Sciatic nerve (tissue), 2 donors: ENCODE results near the gene CST9. TPM values are rescaled to one million over a fixed set of nuclear protein-coding genes. Genes with fewer than 3 reads are reported as not detected.
"Not testable (repeated sequence)": the region's sequence is repeated elsewhere in the genome, so short reads cannot be mapped to it uniquely, and the experiment has no call there.

Source experiments
- ATAC-seq: fragments of 200-7000 bp; cut with Tn5 transposase; one replicate; pipeline ENCODE4 v1.9.1; 2020; ENCODE audit warnings: mild to moderate bottlenecking, moderate library complexity
- DNase-seq: peaks from one replicate; pipeline ENCODE4 v3.0.0-alpha.2; 2020; ENCODE audit warnings: low spot score
- intact Hi-C: fragments of 100-400 bp; cut with DNase I; formaldehyde crosslinking; loops from one replicate; pipeline ENCODE4 v1.14.2; 2022
- total RNA-seq: library from RNA; stranded (reverse); fragmentation: NEBNext Ultra II Directional; extraction: Animal tissue kit (Norgen Biotek cat#: 25700); gene quantifications from one replicate; pipeline ENCODE4 v1.2.1, GENCODE V29; 2021
- donor health status: DM: no; HTN: no; CAD: no.
- donor health status: DM: no; HTN: no; CAD: no.

CST9 gene
- total RNA-seq, 1 donor from 2014 or later = not detected

- ATAC-seq = no peak
- intact Hi-C loops = no loop called here
- DNase-seq = no peak
Observed at GRCh38 chr20:23602241-23602640, 3.5 kb downstream of the CST9 start.

GRCh38 chr20:23601715-23602114 is 4.0 kb downstream of the CST9 start:
- no peak for ATAC-seq
- intact Hi-C loops = no loop called here
- DNase-seq = no peak

GRCh38 chr20:23598481-23598880 is 7.2 kb downstream of the CST9 start:
- intact Hi-C loops = no loop called here
- ATAC-seq (no peak), DNase-seq (no peak)

GRCh38 chr20:23596579-23597250 is 9.0 kb downstream of the CST9 start:
- DNase-seq = no peak
- intact Hi-C loops = no loop called here

DNA sequence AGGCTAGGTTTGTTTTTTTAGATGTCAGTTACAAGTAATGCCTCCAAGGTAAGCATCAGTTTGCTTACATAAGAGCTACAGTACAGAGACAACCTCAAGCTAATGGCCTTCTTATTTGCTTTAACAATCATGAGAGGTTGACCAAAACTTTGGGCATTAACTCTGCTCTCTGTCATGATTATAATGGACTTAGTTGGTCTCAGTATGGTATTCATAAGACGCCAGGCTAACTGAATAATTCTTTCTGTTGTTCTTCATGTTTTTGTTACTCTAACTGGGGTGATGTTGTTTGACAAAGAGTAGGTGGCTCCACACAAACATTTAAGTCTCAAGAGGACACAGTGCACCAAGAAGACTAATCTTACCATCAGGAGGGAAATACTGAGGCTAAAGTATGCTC is 9.8 kb downstream of the CST9 start:
- ATAC-seq (no peak), DNase-seq (no peak)
- intact Hi-C loops = no loop called here

More at GRCh38 chr20:23596579-23597250, 9.0 kb downstream of the CST9 start:
- no peak for ATAC-seq

GRCh38 chr20:23588434-23589403 is 17.0 kb downstream of the CST9 start:
- no peak for ATAC-seq
- no peak for DNase-seq
- intact Hi-C loops = no loop called here

GRCh38 chr20:23587631-23588030 is 18.1 kb downstream of the CST9 start:
- no peak for ATAC-seq
- DNase-seq = no peak
- intact Hi-C loops = no loop called here

DNA sequence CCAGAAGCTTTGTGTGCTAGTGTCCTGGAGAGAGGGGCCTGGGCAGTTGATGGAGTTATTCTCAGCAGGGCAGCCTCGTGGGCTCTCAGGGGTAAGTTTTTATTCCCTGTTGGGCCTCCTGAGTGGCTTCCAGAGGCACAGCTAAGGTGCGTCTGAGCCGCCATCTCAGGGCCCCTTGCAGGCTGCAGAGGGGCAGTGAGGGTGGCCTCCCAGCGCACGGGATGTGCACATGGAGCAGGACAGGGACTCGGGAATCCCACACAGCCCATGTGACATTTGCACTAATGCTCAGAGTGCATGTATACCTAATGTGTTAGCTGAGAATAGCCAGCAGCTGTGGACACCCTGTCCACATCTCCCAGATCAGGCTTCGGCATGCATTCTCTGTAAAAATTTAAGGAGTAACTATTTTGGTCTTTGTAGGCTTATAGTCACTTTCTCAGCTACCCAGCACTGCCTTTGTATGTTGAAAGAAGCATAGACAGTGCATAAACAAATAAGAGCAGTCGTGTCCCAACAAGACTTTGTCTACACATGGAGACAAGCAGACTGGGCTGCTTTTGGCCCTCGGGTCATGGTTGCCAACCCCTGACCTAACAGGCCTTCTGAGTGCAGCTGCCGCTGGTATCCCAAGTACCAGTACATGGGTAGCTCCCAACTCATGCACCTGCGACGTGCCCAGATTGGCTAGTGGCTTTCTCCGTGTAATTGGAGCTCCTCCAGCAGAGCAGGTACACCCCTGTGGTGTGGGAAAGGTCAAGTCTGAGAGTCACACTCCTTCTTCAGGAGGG is 18.8 kb downstream of the CST9 start:
- ATAC-seq (no peak), DNase-seq (no peak)
- intact Hi-C loops = no loop called here

GRCh38 chr20:23585808-23586734 is 19.6 kb downstream of the CST9 start:
- intact Hi-C loops = no loop called here
- ATAC-seq = no peak
- DNase-seq = no peak

GRCh38 chr20:23585449-23585807 is 20.3 kb downstream of the CST9 start:
- DNase-seq (no peak), ATAC-seq (no peak)
- intact Hi-C loops = no loop called here

DNA sequence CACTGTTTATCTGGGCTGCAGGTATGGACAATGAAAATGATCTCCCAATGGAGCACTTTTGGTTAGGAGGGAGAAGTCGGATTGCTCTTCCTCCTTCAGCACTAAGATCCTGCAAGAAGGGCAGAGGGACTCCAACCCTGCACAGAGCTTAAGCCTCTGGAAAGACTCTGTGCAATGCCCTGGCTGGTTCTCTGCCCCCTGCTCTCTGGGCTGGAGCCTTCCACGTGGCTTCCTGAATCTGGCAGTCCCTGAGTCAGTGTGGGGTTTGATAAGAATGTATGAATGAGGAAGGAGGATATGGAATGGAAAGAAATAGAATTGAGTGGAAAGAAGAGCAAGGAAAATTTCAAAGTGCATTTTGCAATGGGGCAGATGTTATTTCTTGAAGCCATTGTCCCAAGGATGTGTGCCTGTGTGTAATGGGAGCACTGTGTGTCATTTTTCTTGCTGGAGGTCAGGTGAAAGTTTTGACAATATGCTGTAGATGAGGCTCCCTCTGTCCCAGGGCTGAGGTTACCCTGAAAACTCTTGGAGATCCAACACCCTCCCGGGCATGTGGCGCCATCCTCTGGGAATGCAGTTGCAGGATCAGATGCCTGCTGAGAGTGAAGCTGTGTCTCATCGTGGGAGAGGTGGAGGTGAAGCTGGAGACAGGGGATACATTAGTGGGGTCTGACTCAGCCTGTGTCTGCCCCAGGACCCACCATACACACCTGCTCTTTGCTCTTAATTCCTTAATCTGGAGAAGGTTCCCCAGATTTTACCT is 21.1 kb downstream of the CST9 start:
- intact Hi-C loops = no loop called here
- ATAC-seq (no peak), DNase-seq (no peak)

DNA sequence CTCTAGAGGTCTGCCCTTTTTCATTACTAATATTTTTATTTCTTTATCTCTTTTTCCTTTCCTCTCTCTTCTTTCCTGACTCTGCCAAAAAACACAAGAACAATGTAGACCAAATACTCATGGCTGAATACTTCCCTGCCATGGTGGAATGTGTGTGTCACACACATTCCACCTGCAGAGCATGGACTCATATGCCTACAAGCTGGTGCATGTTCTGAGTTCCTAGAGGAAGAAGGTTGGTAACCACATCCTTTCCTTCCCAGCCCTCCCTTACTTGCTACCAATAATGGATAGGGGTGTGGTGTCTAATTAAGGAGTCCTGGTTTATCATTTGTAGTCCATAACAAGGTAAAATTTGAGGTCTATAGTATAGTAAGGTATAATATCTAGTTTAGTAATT is 22.2 kb downstream of the CST9 start:
- DNase-seq (no peak), ATAC-seq (no peak)
- intact Hi-C loops = no loop called here

DNA sequence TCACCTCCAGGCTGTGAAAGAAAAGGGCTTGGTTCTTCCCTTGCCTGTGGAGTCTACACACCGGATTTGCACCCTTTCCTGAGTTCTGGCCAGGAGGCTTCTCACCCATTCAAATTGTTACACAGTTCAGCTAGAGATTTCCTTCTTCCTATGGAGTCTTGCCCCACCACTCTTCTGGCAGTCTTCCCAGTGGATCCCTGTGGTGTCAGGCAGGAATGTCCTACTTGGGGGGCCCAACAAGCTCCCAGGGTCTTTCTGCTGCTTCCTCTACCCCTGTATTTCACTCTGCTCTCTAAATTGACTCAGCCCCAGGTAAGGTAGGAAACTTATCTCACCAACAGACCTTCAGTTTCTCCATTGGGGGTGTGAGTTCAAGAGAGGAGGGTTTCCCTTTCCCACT is 23.4 kb downstream of the CST9 start:
- intact Hi-C loops = no loop called here
- DNase-seq (no peak), ATAC-seq (no peak)

DNA sequence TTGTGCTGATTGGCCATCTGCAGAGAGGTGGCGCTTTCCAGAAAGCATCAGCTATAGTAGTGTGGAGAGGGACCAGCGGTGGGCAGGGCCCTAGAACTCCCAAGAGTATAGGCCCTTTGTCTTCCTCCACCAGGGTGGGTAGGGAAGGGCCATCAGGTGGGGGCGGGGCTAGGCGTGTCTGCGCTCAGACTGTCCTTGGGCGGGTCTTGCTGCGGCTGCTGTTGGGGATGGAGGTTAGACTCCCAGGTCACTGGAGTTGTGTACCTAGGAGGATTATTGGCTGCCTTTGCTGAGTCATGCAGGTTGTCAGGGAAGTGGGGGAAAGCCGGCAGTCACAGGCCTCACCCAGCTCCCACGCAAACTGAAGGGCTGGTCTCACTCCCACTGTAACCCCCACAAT is 23.9 kb downstream of the CST9 start:
- ATAC-seq, intact Hi-C loops, DNase-seq: not testable (repeated sequence)

DNA sequence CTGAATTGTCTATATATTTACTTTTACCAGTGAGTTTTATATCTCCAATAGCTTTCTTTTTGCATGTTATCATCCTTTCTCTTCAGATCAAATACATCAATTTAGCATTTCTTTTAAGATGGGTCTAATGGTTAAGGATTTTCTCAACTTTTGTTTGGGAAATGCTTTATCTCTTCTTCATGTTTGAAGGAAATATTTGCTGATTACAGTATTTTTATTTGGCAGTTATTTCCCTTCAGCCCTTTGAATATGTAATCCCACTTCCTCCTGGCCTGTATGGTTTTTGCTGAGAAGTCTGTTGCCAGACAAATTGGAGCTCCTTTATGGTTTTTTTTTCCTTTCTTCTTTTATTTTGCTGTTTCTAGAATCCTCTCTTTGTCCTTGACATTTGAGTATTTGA is 30.7 kb downstream of the CST9 start:
- DNase-seq = no peak
- intact Hi-C loops = no loop called here
- no peak for ATAC-seq

DNA sequence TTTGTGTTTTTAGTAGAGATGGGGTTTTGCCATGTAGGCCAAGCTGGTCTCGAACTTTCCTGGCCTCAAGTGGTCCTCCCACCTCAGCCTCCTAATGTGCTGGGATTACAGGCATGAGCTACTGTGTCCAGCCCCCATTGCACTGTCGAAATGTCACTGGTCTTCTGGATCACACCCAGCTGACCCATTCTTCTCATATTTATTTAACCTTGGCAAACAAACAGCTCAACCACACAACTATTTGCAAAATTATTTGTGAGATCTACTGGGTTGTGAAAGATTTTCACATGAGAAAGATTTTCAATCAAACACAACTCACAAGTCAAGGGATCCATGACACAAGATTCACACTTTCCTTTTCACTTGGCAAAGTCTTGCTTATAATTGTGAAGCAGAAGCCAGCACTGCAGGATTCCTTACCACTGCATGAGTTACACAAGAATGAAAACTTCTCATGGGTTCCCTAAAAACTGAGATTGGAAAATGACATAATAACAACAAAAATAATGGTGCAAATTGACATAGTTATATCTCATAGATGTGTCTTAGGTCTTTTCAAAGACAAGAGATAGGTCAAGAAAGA is 35.4 kb downstream of the CST9 start:
- DNase-seq = no peak
- ATAC-seq = no peak
- intact Hi-C loops = no loop called here

- intact Hi-C loops = no loop called here
- no peak for ATAC-seq
- DNase-seq = no peak
Observed at GRCh38 chr20:23569570-23569969, 36.1 kb downstream of the CST9 start.

- no peak for ATAC-seq
- intact Hi-C loops = no loop called here
- DNase-seq = no peak
Observed at GRCh38 chr20:23568971-23569330, 36.8 kb downstream of the CST9 start.
